Measurements from ENCODE around the gene SH3PXD2B.

GRCh38 chr5:172284611-172284980 lies 169.7 kb downstream of the SH3PXD2B start:
- TF ChIP-seq TAF1 (IDR thresholded peaks at IDR 0.05; ENCODE audit: borderline replicate concordance, low read depth, low read length) = no peak
- TF ChIP-seq POLR2A (IDR thresholded peaks at IDR 0.05; ENCODE audit: low read depth, low read length) = no peak

Measured in GM12892 (cell line).